ENCODE data around the gene FBXL7. TPM values are rescaled to one million over a fixed set of nuclear protein-coding genes. Genes with fewer than 3 reads are reported as not detected.

The FBXL7 gene
- total and polyA plus RNA-seq, 9 of the 15 experiments (the other 6 are each of a cell fraction or from before 2014, with no cell fraction given) = 0.04 to 0.08 TPM; not detected in 7

- H3K4me1 ChIP-seq (replicated peaks in 1 of 2; ENCODE audit: control insufficient read depth in 2 of 2, insufficient read depth in 2 of 2, low read length in 2 of 2) = no peaks in the 10 kb centered on the region
- intact Hi-C loops (cut with micrococcal nuclease) (no loop called here), in situ Hi-C loops (cut with MboI) (no loop called here)
- H3K27ac ChIP-seq (ENCODE audit: extremely low read depth, low read depth, low read length) = no peak overlapping the region
- POLR2A ChIA-PET = no interaction called here
- TF ChIP-seq L3MBTL2 (IDR thresholded peaks at IDR 0.05) = no peak
- TF ChIP-seq TRIM28 (IDR thresholded peaks at IDR 0.05) = no peak
- TF ChIP-seq HMGN3 (IDR thresholded peaks at IDR 0.05; ENCODE audit: borderline replicate concordance, extremely low read depth, insufficient read length, low read depth, low read length) = no peak
- TF ChIP-seq PREB (CRISPR knock-in tag; IDR thresholded peaks at IDR 0.05) = no peak
- TF ChIP-seq ZNF449 (CRISPR knock-in tag; IDR thresholded peaks at IDR 0.05) = no peak
- no peak for TF ChIP-seq EP400 (IDR thresholded peaks at IDR 0.05)
- no peak for TF ChIP-seq BRF2 (IDR thresholded peaks at IDR 0.05; ENCODE audit: borderline replicate concordance, insufficient read depth, insufficient read length)
- TF ChIP-seq HIVEP1 (CRISPR knock-in tag; IDR thresholded peaks at IDR 0.05) = no peak
- TF ChIP-seq PHTF2 (CRISPR knock-in tag; IDR thresholded peaks at IDR 0.05) = no peak
- no peak for TF ChIP-seq ARID1B (IDR thresholded peaks at IDR 0.05)
- no peak for TF ChIP-seq ZNF431 (CRISPR knock-in tag; IDR thresholded peaks at IDR 0.05)
- TF ChIP-seq BCLAF1 (IDR thresholded peaks at IDR 0.05; ENCODE audit: borderline replicate concordance in 1 of 2, control insufficient read depth in 1 of 2, low read depth in 2 of 2, low read length in 1 of 2) = no peak
- no peak for DNase-seq (ENCODE audit: extremely low read depth in 1 of 4, low spot score in 3 of 4)
- H3K4me2 ChIP-seq (ENCODE audit: insufficient read depth, low read length) = no peak overlapping the region
- H4K20me1 ChIP-seq (replicated peaks; ENCODE audit: control insufficient read depth, insufficient read depth, low read length) = no peaks in the 10 kb centered on the region
- ATAC-seq = no peak
- no peaks in the 10 kb centered on the region for H3K9me1 ChIP-seq (ENCODE audit: control insufficient read depth, insufficient read depth, low read length)
- H3K9me3 ChIP-seq (replicated peaks; ENCODE audit: control insufficient read depth, insufficient read depth, low read depth, low read length) = no peaks in the 10 kb centered on the region
- H2AFZ ChIP-seq (ENCODE audit: low read depth, low read length) = no peak overlapping the region
- H3K79me2 ChIP-seq (ENCODE audit: control insufficient read depth, insufficient read depth, low read length) = no peaks in the 10 kb centered on the region
- H3K36me3 ChIP-seq (ENCODE audit: control insufficient read depth, insufficient read depth, low read length) = no peaks in the 10 kb centered on the region
- CTCF ChIA-PET (ENCODE audit: low intra/inter-chr PET ratio) = no interaction called here
- no peak overlapping the region for H3K4me3 ChIP-seq
- no peak for FAIRE-seq
- no TSS peak for BruUV-seq (replicated peaks)
- no peak overlapping the region for H3K9ac ChIP-seq (ENCODE audit: insufficient read depth in 1 of 2, low read depth in 2 of 2, low read length in 2 of 2)
- no peaks in the 10 kb centered on the region for H3K27me3 ChIP-seq (ENCODE audit: control insufficient read depth in 2 of 2, insufficient read depth in 2 of 2, low read length in 2 of 2)
- 0% methylated on average over 7 of the region's 7 CpGs for WGBS (ENCODE audit: insufficient coverage, low coverage, missing lambda C conversion rate)
These were observed 71.6 kb downstream of the FBXL7 start for GRCh38 chr5:15571618-15572017.

Data from K562 (cell line).